ENCODE measurements around the gene SCUBE1.

DNA sequence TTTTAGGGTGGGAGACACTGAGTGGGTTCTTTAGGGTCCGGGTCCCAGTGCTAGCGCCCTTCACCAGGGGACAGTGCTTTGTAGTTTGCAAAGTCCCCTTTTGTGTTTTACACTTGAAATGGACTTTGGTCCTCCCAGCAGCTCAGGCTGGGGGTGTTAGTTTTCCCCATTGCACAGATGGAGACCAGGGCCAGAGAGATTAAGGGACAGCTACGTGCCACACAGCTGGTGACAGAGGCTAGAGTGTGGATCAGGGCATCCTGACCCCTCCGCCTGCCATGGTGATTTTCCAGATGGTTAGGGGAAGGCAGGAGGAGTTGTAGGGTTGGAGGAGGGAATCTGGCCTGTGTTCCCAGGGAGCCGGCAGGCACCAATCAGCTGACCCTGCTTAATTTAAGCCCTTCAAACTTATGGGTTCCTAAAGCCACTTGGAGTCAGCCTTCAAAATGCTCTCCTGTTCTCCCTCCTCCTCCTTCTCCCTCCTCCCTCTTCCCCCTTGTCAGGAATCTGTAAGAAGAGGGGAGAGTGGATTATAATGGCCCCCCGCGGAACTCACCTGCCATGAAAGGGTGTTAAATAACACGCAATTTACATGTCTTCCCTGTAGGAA is 46.2 kb upstream of the SCUBE1 start:
- TF ChIP-seq, protein P1, sequence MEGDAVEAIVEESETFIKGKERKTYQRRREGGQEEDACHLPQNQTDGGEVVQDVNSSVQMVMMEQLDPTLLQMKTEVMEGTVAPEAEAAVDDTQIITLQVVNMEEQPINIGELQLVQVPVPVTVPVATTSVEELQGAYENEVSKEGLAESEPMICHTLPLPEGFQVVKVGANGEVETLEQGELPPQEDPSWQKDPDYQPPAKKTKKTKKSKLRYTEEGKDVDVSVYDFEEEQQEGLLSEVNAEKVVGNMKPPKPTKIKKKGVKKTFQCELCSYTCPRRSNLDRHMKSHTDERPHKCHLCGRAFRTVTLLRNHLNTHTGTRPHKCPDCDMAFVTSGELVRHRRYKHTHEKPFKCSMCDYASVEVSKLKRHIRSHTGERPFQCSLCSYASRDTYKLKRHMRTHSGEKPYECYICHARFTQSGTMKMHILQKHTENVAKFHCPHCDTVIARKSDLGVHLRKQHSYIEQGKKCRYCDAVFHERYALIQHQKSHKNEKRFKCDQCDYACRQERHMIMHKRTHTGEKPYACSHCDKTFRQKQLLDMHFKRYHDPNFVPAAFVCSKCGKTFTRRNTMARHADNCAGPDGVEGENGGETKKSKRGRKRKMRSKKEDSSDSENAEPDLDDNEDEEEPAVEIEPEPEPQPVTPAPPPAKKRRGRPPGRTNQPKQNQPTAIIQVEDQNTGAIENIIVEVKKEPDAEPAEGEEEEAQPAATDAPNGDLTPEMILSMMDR (conservative IDR thresholded peaks at IDR 0.05): no peak
- TF ChIP-seq EZH2 (IDR thresholded peaks at IDR 0.05; ENCODE audit: low read depth): no peak

Measured in PC-9 (cell line).